GM19395 (cell line): ENCODE results near the gene FIBCD1.

Experiments used
- ATAC-seq: cut with Tn5 transposase; IDR thresholded peaks from one replicate; pipeline ENCODE4 v1.9.1; 2021; ENCODE audit warnings: mild to moderate bottlenecking, moderate library complexity; ENCODE audit not compliant: unreplicated experiment

FIBCD1 gene

DNA sequence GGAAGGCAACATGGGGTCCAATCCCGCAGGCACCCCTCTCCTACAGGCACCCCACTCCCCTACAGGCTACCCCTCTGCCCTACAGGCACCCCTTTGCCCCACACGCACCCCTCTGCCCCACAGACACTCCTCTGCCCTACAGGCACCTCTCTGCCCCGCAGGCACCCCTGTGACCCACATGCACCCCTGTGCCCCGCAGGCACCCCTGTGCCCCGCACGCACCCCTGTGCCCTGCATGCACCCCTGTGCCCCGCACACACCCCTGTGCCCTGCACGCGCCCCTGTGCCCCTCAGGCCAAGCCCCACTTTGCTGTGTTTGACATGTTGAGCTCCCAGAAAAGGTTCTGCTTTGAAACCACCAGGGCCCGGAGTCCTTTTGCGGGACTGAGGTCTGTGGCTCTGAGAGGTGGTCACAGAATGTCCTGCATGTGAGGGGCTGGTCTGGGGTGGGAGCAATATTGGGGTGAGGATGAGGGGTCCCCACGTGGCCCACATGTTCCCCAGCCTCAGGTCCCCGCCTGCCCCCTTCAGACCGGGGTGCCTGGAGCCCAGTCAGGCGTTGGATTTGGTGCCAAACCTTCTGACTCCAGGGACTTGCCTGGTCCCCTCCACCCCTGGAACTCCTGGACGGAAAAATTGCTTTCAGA, 41.8 kb downstream of the FIBCD1 start:
- no peak for ATAC-seq

DNA sequence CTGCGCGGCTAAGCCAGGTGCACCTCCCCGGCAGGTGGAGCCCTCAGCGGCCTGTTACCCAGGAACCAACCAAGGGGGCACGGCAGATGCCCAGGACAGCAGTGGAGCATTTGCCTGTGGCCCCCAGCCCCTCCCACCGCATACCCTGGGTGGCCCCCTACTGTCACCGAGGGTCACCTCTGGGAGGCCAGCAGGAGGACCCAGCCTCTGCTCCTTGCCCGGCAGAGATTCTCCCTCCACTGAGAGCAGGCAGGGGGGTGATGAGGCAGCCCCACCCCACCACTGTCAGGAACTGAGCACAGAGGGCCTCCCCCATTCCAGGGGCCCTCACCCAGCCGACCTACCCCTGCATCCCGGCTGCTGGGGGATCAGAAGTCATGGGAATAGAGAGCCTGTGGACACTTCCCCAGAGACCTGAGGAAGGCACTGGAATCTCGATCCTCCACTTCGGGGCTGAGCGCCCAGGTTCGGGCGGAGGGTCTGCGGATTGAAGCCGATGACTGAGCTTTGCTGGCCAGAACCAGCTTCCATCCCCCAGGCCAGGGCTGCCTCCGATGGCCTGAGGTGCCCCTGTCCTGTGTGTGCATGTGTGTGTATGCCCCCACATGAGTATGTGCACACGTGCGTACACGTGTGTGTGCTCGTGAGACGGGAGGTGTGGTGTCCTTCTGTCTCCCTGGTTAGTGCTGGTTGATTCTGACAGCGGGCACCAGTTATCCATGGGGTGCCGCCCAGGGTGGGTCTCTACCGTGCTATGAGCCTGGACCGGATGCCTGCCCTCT, 42.6 kb downstream of the FIBCD1 start, which contains the start of gene QRFP:
TSS of gene QRFP (minus strand) at position 580 of the 782 bp plus-strand sequence. CDS start 2,974 bp downstream, outside the sequence.
- ATAC-seq: no peak

DNA sequence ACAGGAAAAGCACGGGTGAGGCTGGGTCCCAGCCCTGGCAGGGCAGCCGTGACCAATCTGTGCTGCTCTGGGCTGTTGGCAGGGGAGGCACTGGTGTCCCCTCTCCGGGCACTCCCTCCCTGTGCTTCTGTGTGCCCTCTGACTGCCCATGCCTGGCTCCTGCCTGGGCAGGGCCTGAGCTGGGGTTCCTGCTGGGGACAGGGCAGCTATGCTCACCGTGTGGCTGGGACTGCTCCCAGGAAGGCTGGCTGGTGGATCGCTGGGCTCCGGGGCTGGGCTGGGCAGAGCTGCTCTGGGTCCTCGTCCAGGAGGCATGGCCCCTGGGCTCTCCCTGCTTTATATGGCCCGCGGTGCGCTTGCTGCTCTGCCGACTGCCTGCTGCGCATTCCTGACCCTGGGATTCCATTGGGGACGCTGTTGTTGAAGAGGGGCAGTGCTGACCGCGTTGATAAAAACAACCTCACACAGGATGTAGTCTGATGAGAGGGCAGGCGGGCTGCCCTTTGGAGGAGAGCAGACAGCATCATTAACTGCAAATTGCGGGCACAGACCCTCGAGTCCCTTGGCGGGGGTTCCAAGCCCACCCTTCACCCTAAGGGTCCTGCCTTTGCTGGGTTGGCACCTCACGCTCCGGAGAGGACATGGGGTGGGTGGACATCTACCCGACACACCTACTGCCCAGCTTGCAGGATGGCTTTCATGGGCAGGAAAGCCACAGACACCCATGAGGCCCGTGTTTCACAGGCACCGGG, 43.4 kb downstream of the FIBCD1 start:
- ATAC-seq: no peak

DNA sequence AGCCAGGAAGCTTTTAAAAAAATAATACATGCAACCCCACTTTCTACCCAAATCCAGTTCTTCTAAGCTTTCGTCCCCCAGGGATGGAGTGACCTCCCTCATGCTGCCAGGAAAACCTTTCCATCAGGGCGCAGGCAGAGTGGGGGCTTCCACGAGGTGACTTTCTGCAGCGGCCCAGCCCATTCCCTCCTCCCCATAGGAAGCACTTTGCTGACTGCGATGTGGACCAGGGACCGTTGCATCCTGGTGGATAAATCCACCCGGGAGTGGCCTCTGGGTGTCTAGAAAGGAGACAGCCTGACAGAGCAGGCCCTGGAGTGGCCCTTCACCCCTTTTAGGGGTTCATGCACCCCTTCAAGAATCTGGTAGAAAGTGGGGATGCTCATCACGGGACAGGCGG, 44.0 kb downstream of the FIBCD1 start:
- ATAC-seq: no peak

DNA sequence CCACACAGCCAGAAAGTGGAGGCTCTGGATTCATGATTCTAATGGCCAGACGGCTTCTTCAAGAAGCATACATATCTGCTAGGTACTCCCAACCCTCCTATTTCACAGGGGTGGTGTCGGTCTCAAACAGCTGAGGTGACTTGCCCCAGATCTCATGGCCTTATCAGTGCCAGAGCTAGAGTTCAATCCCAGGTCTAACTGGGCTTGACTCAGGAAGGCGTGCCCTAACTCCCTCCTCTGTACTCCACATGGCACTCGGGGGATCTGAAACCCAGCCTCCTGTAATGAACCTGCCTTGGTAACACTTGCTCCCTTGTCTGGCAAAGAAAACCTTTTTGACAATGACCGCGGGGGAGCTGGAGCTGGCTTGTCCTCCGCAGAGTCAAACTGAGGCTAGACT, 44.5 kb downstream of the FIBCD1 start:
- ATAC-seq: no peak

DNA sequence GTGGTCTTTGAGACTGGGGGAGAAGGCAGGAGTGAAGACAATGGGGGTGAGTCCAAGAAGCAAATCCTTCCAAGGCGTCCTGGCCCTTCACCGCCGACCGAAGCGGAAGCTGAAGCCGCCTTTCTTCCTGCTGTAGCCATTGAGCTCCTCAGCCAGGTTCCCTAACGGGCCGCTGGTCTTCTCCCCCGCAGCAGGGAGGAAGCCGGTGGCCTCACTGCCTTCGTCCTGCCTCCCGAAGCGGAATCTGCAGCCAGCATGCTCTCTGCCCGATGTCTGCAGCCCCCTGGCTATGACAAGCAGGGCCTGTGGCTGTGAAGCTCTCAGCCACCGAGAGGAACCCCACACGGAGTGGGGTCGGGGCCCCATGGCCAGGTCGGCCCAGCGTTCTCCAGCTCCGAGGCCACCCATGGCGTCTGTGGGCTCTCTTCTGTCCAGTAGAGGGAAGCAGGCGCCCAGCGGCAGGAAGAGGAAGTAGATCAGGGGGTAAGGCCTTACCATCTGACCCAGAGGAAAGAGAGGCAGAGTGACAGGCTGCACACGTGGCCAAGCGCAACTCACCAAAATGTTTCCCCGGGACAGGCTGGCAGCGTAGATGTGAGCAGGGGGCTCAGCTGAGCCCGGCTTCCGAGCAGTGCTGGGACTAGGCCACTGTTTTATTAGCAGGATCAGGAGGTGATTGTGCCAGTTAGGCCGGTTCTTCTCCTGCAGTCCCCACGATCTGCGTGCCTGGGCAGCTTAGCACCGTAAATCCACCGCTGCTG, 45.5 kb downstream of the FIBCD1 start:
- no peak for ATAC-seq

DNA sequence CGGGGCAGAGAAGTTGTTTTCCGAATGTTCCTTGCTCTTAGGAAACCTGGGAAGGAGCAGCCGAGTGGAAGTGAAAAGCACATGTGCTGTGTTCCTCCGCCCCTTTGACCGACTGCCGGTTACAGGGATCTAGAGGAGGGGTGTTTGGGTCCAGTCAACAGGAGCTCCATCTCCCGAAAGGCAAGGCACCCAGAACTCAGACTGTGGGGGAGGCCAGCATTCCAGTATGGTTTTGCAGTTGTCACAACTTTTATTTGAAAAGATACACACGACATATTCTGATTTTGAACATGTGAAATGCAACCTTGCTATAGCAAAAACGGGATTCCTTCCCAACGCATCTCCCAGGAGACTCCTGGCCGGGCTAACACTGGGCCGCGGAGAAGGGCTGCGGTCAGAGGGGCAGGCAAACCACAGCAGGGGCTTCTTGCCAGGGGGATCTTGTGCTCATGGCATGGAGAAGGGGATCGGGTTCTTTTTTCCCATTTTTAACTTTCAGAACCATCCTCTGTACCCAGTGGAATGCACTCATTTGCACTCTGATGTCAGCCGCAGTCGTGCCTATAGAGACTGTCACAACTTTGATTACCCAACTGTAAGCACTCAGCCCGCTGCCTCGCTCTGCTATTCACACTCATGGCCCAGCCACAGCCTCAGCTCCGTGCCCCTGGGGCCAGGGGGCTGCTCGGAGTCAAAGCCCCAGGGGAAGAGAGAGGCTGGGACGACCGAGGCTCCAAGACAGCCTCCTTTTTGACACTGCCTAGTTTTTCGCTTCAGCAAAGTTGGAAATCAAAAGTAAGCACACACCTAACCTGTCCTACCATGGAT, 46.4 kb downstream of the FIBCD1 start:
- no peak for ATAC-seq

DNA sequence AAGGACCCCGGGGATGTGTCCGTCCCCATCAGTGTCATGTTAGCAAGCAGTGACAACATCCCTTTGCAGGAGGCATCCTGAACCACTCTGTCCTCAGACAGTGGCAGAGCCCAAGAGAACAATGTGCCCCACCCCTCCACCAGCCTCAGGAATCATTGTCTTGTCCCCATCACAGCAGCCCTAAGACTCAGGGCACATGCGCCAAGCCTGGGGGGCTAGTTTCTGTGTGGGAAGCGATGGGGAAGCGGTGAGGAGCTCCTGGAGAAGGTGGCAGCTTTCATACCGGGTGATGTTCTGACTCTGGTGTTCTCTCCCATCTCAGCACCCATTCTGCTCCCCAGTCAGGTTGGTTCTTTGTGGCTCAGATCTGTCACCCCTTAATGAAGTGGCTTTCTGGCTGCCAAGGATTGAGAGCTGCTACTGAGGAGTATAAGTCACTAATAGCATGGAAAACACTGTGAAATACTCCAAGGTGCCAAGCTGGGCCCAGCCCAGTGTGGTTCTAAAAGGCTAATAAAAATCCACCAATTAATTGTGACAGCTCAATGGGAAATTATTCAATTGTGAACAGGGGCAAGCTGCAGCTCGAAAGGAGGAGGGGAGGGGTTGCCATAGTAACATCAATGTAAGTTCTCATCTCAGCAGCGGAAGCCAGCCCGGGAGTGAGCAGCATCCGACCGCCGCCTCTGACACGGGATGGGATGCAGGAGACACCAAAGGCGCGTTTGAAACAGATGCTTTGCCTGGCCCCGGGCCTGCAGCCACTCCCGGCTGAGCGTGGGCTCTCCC, 47.2 kb downstream of the FIBCD1 start:
- ATAC-seq: no peak

DNA sequence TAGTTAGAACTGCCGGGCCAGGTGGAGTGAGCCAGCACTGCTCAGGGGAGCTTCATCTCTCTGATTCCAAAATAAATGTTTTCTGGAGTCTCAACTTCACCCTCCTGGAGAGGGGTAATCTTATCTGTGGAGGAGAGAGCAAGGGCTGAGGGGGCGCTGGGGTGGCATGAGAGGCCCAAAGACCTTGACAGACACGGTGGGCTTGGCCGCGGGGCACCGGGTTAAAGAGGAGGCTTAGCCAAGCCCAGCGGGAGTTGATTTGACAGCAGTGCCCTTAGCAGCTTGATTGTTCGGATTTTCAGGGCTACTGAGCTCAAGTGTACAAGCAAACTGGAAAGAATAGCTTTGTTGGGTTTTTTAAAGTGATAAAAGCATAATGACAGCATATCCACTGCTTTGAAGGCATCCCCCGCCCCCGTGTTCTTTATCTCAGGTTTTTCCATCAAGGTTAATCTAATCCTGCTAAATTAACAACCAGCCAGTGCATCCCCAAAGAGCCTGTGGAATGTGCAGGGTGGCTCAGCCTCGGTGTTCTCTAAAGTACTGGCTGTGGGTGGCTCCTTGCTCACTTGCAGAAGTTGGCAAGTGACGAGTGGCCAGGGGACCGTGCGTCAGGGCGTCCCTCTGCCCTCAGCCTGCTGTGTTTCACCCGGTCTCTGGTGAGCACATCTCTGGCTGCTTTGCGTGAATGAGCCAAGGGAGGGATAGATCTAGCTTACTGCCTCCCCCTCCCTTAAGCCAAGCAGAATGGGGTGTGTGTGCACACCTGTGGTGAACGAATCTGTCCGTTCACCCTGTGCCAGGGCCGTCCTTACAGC, 48.0 kb downstream of the FIBCD1 start:
- ATAC-seq: no peak

DNA sequence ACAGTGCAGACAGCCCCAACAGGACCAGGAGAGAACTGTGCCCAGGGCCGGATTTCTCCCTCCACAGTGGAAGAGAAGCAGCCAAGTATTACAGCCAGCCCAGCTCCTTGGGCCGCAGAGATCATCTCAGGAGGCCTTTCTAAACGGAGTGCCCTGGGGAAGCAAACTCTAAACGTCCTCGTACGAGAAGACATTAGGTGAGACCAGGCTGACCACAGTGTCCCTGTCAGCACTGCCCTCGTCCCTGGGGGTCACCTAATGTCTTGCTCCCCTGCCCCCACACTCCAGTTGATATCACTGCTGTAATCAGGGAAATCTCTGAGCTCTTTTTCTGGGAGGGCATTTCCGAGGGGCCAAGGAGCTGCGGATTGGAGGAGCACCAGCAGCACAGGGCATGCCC, 48.9 kb downstream of the FIBCD1 start:
- no peak for ATAC-seq

DNA sequence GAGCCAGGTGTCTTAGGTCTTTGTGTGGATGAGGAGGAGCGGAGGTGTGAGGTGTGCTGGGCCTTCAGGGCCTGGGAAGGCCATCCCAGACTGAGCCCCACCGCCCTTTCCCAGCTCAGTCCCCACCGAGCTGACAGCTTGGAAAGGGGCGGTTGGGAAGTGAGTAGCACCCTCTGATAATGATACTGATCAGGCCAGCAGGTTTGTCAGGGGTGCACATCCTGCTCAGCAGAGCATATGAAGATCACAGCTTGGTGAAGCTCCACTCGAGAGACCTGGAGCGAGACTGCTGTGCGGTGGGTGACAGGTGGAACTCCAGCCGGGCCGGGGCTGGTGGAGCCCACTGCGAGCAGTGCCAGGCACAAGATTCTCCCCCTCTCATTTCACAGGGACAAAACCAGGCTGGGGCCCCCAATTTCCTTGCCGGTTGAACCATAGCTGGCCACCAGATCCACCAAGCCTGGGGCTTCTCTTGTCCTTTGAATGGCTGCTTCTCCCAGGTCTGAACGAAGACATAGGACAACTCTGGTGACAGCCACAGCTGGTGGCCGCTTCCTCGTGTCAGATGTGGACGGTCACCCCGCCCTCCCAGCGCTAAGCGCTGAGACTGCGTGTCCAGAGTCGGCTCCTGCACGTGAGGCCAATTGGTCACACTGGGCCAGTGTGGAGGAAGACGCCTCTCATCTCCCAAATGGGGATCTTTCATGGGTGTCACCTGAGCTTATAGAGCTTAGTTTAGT, 50.7 kb downstream of the FIBCD1 start:
- no peak for ATAC-seq

DNA sequence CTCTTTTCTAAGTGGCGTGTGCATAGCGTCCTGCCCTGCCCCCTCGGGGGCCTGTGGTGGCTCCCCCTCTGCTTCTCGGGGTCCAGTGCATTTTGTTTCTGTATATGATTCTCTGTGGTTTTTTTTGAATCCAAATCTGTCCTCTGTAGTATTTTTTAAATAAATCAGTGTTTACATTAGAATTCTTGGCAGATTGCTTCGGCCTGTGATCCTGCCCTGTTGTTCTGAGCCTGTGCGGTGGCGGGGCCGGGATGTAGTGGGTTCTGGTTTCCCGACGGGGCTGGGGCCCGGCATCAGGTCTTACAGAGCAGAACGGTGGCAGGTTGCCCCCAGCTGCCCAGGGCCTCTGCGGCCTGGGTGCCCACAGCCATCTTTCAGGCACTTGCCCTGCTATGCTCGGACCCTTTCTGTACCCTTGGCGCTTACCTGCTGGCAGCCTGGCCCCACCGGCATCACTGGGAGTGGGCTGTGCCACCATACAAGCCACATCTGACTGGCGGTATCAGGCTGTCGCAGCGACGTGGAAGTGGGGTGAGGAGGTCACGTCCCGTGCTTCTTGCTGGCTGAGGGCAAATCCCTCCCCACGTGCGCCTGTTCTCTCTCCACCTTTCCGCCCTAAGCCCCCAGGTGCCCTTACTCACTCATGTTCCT, 51.4 kb downstream of the FIBCD1 start:
- ATAC-seq: no peak

DNA sequence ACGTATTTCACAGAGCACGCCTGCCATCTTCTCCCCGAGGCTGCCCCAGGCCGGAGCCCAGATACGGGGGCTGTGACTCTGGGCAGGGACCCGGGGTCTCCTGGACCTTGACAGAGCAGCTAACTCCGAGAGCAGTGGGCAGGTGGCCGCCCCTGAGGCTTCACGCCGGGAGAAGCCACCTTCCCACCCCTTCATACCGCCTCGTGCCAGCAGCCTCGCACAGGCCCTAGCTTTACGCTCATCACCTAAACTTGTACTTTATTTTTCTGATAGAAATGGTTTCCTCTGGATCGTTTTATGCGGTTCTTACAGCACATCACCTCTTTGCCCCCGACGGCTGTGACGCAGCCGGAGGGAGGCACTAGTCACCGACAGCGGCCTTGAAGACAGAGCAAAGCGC, 52.1 kb downstream of the FIBCD1 start:
- no peak for ATAC-seq

DNA sequence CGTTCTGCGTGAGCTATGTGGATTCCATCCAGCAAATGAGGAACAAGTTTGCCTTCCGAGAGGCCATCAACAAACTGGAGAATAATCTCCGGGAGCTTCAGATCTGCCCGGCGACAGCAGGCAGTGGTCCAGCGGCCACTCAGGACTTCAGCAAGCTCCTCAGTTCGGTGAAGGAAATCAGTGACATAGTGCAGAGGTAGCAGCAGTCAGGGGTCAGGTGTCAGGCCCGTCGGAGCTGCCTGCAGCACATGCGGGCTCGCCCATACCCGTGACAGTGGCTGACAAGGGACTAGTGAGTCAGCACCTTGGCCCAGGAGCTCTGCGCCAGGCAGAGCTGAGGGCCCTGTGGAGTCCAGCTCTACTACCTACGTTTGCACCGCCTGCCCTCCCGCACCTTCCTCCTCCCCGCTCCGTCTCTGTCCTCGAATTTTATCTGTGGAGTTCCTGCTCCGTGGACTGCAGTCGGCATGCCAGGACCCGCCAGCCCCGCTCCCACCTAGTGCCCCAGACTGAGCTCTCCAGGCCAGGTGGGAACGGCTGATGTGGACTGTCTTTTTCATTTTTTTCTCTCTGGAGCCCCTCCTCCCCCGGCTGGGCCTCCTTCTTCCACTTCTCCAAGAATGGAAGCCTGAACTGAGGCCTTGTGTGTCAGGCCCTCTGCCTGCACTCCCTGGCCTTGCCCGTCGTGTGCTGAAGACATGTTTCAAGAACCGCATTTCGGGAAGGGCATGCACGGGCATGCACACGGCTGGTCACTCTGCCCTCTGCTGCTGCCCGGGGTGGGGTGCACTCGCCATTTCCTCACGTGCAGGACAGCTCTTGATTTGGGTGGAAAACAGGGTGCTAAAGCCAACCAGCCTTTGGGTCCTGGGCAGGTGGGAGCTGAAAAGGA, 53.3 kb downstream of the FIBCD1 start:
- no peak for ATAC-seq

DNA sequence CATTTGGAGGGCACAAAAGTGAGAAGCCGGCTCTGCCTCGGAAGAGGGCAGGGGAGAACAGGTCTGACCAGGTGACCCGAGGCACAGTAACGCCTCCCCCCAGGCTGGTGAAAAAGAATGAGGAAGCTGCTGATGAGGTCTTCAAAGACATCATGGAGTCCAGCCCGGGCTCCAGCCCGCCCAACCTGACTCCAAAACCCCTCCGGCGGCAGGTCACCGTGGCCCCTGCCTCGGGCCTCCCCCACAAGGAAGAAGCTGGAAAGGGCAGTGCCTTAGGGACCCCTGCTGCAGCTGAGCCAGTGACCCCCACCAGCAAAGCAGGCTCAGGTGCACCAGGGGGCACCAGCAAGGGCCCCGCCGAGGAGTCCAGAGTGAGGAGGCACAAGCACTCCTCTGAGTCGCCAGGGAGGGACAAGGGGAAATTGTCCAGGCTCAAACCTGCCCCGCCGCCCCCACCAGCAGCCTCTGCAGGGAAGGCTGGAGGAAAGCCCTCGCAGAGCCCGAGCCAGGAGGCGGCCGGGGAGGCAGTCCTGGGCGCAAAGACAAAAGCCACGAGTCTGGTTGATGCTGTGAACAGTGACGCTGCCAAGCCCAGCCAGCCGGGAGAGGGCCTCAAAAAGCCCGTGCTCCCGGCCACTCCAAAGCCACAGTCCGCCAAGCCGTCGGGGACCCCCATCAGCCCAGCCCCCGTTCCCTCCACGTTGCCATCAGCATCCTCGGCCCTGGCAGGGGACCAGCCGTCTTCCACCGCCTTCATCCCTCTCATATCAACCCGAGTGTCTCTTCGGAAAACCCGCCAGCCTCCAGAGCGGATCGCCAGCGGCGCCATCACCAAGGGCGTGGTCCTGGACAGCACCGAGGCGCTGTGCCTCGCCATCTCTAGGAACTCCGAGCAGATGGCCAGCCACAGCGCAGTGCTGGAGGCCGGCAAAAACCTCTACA, 54.2 kb downstream of the FIBCD1 start:
- ATAC-seq: no peak
